ENCODE results near the gene ATP2C2. TPM values are rescaled to one million over a fixed set of nuclear protein-coding genes. Genes with fewer than 3 reads are reported as not detected.

ATP2C2 gene
- polyA plus RNA-seq, 1 donor (not counting 4 experiments of a cell fraction or from before 2014, with no cell fraction given) = 0.96 TPM

GRCh38 chr16:84370723-84371552, 2.6 kb downstream of the ATP2C2 start:
- DNase-seq (ENCODE audit: low read depth, low spot score) (no peak), FAIRE-seq (no peak)
- peak overlapping the region; percentile 37 for H3K4me2 ChIP-seq (ENCODE audit: control insufficient read depth, extremely low read depth, insufficient read depth, low read depth, low read length)
- H2AFZ ChIP-seq (ENCODE audit: control insufficient read depth, low read length) = no peak overlapping the region
- peaks cover 30% of the 10 kb centered on the region for H3K27me3 ChIP-seq (ENCODE audit: control insufficient read depth, extremely low read depth, insufficient read depth, low read length)
- H4K20me1 ChIP-seq (ENCODE audit: control insufficient read depth, extremely low read depth, insufficient read depth, low read length) = no peaks in the 10 kb centered on the region
- peaks cover 23% of the 10 kb centered on the region for H3K4me1 ChIP-seq (ENCODE audit: control insufficient read depth, extremely low read depth, insufficient read depth, low read length)
- no peaks in the 10 kb centered on the region for H3K36me3 ChIP-seq (ENCODE audit: control insufficient read depth in 2 of 2, extremely low read depth in 1 of 2, insufficient read depth in 2 of 2, low read length in 2 of 2)
- dilution Hi-C loops (cut with MboI; ENCODE audit: extremely low pct_ligation_motif_present, low sequenced_read_pairs) = no loop called here
- H3K4me3 ChIP-seq (ENCODE audit: control insufficient read depth in 2 of 3, extremely low read depth in 1 of 3, insufficient read depth in 2 of 3, low read depth in 1 of 3, low read length in 3 of 3) = no peak overlapping the region
- H3K79me2 ChIP-seq (ENCODE audit: control insufficient read depth, insufficient read depth, low read length) = no peaks in the 10 kb centered on the region
- no peaks in the 10 kb centered on the region for H3K9me3 ChIP-seq (ENCODE audit: control insufficient read depth, low read depth, low read length)
- H3K9me1 ChIP-seq (ENCODE audit: control insufficient read depth, extremely low read depth, insufficient read depth, low read length) = no peaks in the 10 kb centered on the region
- no peak overlapping the region for H3K9ac ChIP-seq (ENCODE audit: control insufficient read depth, extremely low read depth, insufficient read depth, low read length)
- no peak overlapping the region for H3K27ac ChIP-seq (ENCODE audit: control insufficient read depth, insufficient read depth, low read length)
- no peak for TF ChIP-seq EZH2 (IDR thresholded peaks at IDR 0.05; ENCODE audit: low read length)
- no peak for TF ChIP-seq CTCF (optimal IDR thresholded peaks at IDR 0.05 in 1 of 3, IDR thresholded peaks at IDR 0.05 in 1 of 3, conservative IDR thresholded peaks at IDR 0.05 in 1 of 3; ENCODE audit: extremely low read depth in 1 of 3, insufficient read depth in 2 of 3, low read length in 3 of 3)

GRCh38 chr16:84371553-84371865, 3.2 kb downstream of the ATP2C2 start:
- no peak for FAIRE-seq
- H3K79me2 ChIP-seq (ENCODE audit: control insufficient read depth, insufficient read depth, low read length) = no peaks in the 10 kb centered on the region
- dilution Hi-C loops (cut with MboI; ENCODE audit: extremely low pct_ligation_motif_present, low sequenced_read_pairs) = no loop called here

More at GRCh38 chr16:84371553-84371865, 3.2 kb downstream of the ATP2C2 start:
- TF ChIP-seq CTCF (optimal IDR thresholded peaks at IDR 0.05 in 1 of 3, IDR thresholded peaks at IDR 0.05 in 1 of 3, conservative IDR thresholded peaks at IDR 0.05 in 1 of 3; ENCODE audit: extremely low read depth in 1 of 3, insufficient read depth in 2 of 3, low read length in 3 of 3) = no peak
- no peak for TF ChIP-seq EZH2 (IDR thresholded peaks at IDR 0.05; ENCODE audit: low read length)
- Histone ChIP-seq H3K9me3 (ENCODE audit: control insufficient read depth, low read depth, low read length) (no peaks in the 10 kb centered on the region), H3K27me3 (ENCODE audit: control insufficient read depth, extremely low read depth, insufficient read depth, low read length) (peaks cover 29% of the 10 kb centered on the region), H3K4me3 (ENCODE audit: control insufficient read depth in 2 of 3, extremely low read depth in 1 of 3, insufficient read depth in 2 of 3, low read depth in 1 of 3, low read length in 3 of 3) (no peak overlapping the region), H2AFZ (ENCODE audit: control insufficient read depth, low read length) (no peak overlapping the region), H3K4me1 (ENCODE audit: control insufficient read depth, extremely low read depth, insufficient read depth, low read length) (peaks cover 23% of the 10 kb centered on the region), H3K36me3 (ENCODE audit: control insufficient read depth in 2 of 2, extremely low read depth in 1 of 2, insufficient read depth in 2 of 2, low read length in 2 of 2) (no peaks in the 10 kb centered on the region), H3K4me2 (ENCODE audit: control insufficient read depth, extremely low read depth, insufficient read depth, low read depth, low read length) (no peak overlapping the region), H3K9ac (ENCODE audit: control insufficient read depth, extremely low read depth, insufficient read depth, low read length) (no peak overlapping the region), H3K9me1 (ENCODE audit: control insufficient read depth, extremely low read depth, insufficient read depth, low read length) (no peaks in the 10 kb centered on the region), H3K27ac (ENCODE audit: control insufficient read depth, insufficient read depth, low read length) (no peak overlapping the region), H4K20me1 (ENCODE audit: control insufficient read depth, extremely low read depth, insufficient read depth, low read length) (no peaks in the 10 kb centered on the region)
- no peak for DNase-seq (ENCODE audit: low read depth, low spot score)
